Thoracic aorta (tissue), 2 donors: ENCODE results near the gene RPL37. TPM values are rescaled to one million over a fixed set of nuclear protein-coding genes. Genes with fewer than 3 reads are reported as not detected.

Experiments
- ATAC-seq: fragments of 150-250 bp; one replicate; pipeline ENCODE4 v1.8.0; 2017; ENCODE audit warnings: low read depth; ENCODE audit not compliant: insufficient number of reproducible peaks, low FRiP score
- DNase-seq: peaks from one replicate; pipeline ENCODE4 v3.0.0-alpha.2; 2020; ENCODE audit warnings: low spot score
- H3K27ac ChIP-seq, 2 donors: fragments of 200-600 bp; sonication (generic); 1 replicate in 1 of 2; 2 replicates in 1 of 2; pipeline ENCODE4 v1.5.1; 2016; ENCODE audit warnings: mild to moderate bottlenecking in 2 of 2, moderate library complexity in 2 of 2
- H3K27me3 ChIP-seq: fragments of 200-600 bp; sonication (generic); replicated peaks from 2 replicates; pipeline ENCODE4 v1.6.0; 2016; ENCODE audit warnings: mild to moderate bottlenecking; ENCODE audit not compliant: insufficient read depth
- H3K36me3 ChIP-seq: fragments of 200-600 bp; sonication (generic); one replicate; pipeline ENCODE4 v1.5.1; 2016
- H3K4me1 ChIP-seq, 2 donors: fragments of 200-600 bp; sonication (generic); 1 replicate in 1 of 2; 2 replicates in 1 of 2; pipeline versions ENCODE4 v1.5.1 to v1.6.0; 2016; ENCODE audit warnings: low read depth in 2 of 2, mild to moderate bottlenecking in 1 of 2; ENCODE audit not compliant: control insufficient read depth in 1 of 2
- H3K4me3 ChIP-seq: fragments of 200-600 bp; sonication (generic); 2 replicates; pipeline ENCODE4 v1.5.1; 2016; ENCODE audit warnings: mild to moderate bottlenecking
- H3K9me3 ChIP-seq: fragments of 200-600 bp; sonication (generic); 2 replicates; pipeline ENCODE4 v1.5.1; 2016
- total RNA-seq, 2 donors: library from RNA; depleted of rRNA; stranded (reverse); fragments of >200 nt; gene quantifications; one replicate each; pipeline versions ENCODE4 v1.1.0 to v1.2.3, GENCODE V29; 2016
- TF ChIP-seq, protein P1 (sequence below): fragments of 200-600 bp; sonication (generic); IDR thresholded peaks from one replicate; pipeline ENCODE4 v1.5.1; 2019; ENCODE audit warnings: antibody characterized with exemption

The RPL37 gene
- total RNA-seq, 2 donors from 2014 or later: 26.1 to 45.4 TPM

DNA sequence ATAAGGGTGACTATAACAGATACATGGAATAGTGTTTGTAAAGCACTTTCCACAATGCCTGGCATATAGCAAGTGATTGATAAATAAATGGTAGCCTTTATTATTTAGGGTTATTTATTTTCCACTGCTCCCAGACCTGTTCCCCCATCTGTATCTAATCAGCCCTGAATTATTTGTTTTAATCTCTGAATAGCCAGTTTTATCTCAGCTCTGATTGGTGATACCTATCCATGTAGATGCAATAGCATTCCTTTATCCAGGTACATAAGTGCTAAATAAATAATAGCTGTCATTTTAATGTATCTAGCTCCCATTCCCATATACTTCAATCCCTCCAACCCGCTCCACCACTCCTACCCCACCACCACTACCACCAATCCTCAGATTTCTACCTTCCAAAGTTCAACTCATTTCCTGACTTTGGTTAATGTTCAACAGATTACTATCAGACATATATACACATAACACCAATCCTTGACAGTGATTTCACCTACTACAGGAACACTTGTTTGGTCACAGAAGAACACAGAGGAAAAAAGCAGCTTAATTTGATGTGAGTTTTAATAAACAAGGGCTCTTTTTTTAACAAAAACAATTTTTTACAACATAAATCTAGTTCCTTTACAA lies 50.9 kb downstream of the RPL37 start:
- H3K9me3 ChIP-seq: no peaks in the 10 kb centered on the region

DNA sequence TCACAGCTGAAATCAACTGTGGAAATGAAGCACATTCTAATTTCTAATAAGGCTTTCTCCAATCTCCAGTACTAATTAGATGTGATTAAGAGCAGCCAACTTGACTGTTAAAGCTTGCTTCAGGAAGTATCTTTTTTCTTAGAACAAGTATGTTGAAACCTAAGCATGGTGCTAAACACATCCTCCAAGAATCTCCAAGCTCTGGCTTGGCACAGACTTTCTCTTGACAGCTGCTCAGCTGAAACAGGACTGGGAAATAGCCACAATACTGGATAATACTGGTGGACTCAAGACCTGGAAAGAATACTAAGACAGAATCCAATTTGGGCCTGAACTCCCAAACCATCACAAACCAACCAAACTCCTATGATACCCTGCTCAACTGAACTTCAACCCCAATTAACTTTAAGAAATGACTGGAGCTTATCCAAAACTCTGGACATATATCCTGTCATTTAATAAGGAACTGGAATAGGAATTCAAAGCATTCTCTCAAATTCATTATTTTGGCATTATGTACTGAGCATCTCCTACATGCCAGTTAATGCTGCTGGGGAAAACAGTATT lies 53.1 kb downstream of the RPL37 start:
- H3K4me1 ChIP-seq: peaks cover 11 to 22% of the 10 kb centered on the region in 2 donors
- TF ChIP-seq, protein P1, sequence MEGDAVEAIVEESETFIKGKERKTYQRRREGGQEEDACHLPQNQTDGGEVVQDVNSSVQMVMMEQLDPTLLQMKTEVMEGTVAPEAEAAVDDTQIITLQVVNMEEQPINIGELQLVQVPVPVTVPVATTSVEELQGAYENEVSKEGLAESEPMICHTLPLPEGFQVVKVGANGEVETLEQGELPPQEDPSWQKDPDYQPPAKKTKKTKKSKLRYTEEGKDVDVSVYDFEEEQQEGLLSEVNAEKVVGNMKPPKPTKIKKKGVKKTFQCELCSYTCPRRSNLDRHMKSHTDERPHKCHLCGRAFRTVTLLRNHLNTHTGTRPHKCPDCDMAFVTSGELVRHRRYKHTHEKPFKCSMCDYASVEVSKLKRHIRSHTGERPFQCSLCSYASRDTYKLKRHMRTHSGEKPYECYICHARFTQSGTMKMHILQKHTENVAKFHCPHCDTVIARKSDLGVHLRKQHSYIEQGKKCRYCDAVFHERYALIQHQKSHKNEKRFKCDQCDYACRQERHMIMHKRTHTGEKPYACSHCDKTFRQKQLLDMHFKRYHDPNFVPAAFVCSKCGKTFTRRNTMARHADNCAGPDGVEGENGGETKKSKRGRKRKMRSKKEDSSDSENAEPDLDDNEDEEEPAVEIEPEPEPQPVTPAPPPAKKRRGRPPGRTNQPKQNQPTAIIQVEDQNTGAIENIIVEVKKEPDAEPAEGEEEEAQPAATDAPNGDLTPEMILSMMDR: no peak
- ATAC-seq (no peak), DNase-seq (no peak)
- no peak overlapping the region for H3K27ac ChIP-seq
- H3K27me3 ChIP-seq: no peaks in the 10 kb centered on the region
- H3K4me3 ChIP-seq: no peak overlapping the region
- peaks cover 3% of the 10 kb centered on the region for H3K36me3 ChIP-seq
- no peaks in the 10 kb centered on the region for H3K9me3 ChIP-seq

More for the DNA sequence above, 50.9 kb downstream of the RPL37 start:
- DNase-seq: no peak
- TF ChIP-seq, protein P1: no peak
- no peak for ATAC-seq
- no peak overlapping the region for H3K27ac ChIP-seq
- no peaks in the 10 kb centered on the region for H3K36me3 ChIP-seq
- no peaks in the 10 kb centered on the region for H3K27me3 ChIP-seq
- no peak overlapping the region for H3K4me3 ChIP-seq
- peaks cover 11 to 22% of the 10 kb centered on the region in 2 donors for H3K4me1 ChIP-seq

GRCh38 chr5:40780858-40781257 lies 54.2 kb downstream of the RPL37 start:
- TF ChIP-seq, protein P1: no peak
- ATAC-seq: no peak
- no peaks in the 10 kb centered on the region for H3K27me3 ChIP-seq
- H3K4me3 ChIP-seq: no peak overlapping the region
- no peak overlapping the region for H3K27ac ChIP-seq
- no peak for DNase-seq
- H3K4me1 ChIP-seq: peaks cover 12 to 22% of the 10 kb centered on the region in 2 donors
- H3K9me3 ChIP-seq: no peaks in the 10 kb centered on the region
- peaks cover 9% of the 10 kb centered on the region for H3K36me3 ChIP-seq

- DNase-seq: no peak
- TF ChIP-seq, protein P1: no peak
- no peak for ATAC-seq
- Histone ChIP-seq H3K4me3 (no peak overlapping the region), H3K27ac (no peak overlapping the region), H3K9me3 (no peaks in the 10 kb centered on the region), H3K27me3 (no peaks in the 10 kb centered on the region), H3K4me1 (peaks cover 15 to 22% of the 10 kb centered on the region in 2 donors), H3K36me3 (peaks cover 15% of the 10 kb centered on the region)
Observed at GRCh38 chr5:40780199-40780598, 54.8 kb downstream of the RPL37 start.

- no peak for ATAC-seq
- no peaks in the 10 kb centered on the region for H3K9me3 ChIP-seq
- peaks cover 13 to 22% of the 10 kb centered on the region in 2 donors for H3K4me1 ChIP-seq
- TF ChIP-seq, protein P1: no peak
- no peak overlapping the region for H3K4me3 ChIP-seq
- no peak for DNase-seq
- peaks cover 21% of the 10 kb centered on the region for H3K36me3 ChIP-seq
- H3K27me3 ChIP-seq: no peaks in the 10 kb centered on the region
- H3K27ac ChIP-seq: no peak overlapping the region
Observed at GRCh38 chr5:40779561-40779960, 55.5 kb downstream of the RPL37 start.
